Fibroblast of skin of back (primary cell): ENCODE results near the gene ZBTB7B.
A peak's percentile ranks its signal among the peaks of the same experiment; 100 is the strongest.

Experiments used
- DNase-seq: peaks from one replicate; pipeline ENCODE4 v3.0.0-alpha.2; 2013

The ZBTB7B gene

DNA sequence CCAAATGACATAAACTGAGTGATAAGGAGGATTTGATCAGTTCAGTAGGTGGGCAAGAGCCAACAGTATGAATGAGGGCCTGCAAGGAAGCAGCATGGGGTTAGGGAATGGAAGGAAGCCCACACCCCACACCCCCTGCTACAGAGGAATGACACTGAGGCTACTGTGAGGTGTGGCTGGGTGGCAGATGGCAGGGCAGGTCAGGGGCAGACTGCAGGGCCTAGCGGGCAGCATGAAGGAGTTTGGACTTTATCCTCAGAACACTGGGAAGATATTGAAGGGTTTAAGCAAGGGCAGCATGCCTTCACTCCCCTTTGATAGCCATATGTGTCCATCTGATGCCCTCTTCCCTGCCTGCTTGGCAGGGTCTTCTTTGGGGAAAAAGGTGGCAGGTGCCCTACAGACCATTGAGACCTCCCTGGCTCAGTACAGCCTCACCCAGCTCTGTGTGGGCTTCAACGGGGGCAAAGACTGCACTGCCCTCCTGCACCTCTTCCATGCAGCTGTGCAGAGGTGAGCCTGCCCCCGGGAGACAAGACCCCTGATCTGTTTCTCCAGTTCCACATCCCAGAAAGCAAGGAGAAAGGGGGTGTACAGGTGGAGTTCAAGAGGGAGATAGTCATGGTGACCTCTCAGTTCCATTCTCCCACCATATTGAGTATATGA lies 13.3 kb upstream of the ZBTB7B start:
- DNase-seq, result no peak

DNA sequence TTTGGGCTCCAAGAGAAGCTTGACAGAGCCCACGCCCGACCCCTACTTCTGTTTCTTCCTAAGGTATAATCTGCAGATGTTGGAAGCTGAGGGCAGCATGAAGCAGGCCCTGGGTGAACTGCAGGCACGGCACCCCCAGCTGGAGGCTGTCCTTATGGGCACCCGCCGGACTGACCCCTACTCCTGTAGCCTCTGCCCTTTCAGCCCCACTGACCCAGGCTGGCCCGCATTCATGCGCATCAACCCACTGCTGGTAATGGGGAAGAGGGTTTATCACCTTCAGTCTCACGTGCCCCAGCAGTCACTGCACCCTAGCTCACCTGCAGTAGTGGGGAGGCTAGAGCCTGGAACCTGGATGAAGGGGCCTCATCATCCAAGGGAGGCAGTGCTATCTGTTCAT lies 12.3 kb upstream of the ZBTB7B start:
- DNase-seq, result no peak

DNA sequence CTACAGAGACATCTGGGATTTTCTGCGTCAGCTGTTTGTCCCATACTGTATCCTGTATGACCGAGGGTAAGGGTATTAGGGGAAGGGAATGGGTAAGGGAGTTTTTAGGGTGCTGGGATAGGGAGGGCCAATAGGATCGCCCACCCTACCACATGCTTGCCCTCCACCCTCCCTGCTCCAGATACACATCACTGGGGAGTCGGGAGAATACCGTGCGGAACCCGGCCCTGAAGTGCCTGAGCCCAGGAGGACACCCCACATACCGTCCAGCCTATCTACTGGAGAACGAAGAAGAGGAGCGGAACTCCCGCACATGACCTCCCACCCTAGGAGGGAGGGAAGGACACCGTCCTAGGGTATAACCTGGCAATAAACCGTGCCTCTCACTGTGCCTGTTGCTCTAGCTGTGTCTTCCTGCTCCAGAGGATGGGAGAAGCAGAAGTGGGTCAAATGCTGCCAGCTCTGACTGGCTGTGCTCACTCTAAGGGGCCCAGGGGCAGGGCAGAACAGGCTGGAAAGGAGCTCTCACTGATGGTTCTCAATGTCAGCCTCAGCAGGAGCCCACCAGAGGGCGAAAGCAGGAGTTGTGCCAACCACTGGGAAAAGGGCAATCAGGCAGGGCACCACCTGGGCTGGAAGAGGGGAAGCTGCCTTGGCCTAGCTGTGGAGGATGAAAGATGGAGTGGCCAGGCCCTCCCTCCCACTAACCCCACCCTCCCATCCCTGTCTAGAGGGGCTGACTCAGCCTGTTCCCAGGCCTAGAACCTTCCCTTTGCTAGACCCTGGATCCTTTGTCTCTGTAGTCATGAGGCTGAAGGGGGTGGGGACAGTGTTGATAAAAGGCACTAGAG lies 9.7 kb upstream of the ZBTB7B start:
- peak; percentile 61 for DNase-seq

DNA sequence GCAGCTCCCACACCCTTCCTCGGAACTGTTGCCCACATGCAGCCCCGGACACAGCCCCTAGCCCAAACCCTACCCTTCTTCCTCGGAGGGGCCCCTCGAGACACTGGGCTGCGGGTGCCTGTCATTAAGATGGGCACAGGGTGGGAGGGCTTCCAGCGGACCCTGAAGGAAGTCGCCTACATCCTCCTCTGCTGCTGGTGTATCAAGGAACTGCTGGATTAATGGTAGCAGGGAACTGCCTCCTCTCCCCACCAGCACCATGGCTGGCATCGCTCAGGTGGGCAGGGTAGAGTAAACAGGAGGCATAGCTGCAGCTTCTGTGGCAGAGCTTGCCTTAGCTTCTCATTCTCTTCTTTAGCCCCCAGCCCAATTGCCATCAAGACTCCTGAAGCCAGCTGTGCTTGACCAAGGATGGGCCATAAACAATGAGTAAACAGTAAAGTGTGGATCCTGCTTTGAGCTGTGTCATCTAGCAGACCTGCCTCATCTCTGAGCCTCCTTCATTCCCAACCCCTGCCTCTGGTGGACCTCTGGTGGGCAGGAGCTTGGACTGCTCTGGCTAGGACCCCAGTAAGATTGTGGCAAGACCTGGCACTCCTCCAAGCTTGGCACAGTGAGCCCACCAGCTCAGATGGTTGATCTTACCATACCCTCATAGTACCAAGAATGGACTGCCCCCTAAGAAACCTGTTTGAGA lies 8.9 kb upstream of the ZBTB7B start, which contains the start of gene LENEP:
TSS of gene LENEP (plus strand) at position 15 of the 697 bp plus-strand sequence. CDS start at position 37, 22 bp downstream.
- DNase-seq, result no peak

DNA sequence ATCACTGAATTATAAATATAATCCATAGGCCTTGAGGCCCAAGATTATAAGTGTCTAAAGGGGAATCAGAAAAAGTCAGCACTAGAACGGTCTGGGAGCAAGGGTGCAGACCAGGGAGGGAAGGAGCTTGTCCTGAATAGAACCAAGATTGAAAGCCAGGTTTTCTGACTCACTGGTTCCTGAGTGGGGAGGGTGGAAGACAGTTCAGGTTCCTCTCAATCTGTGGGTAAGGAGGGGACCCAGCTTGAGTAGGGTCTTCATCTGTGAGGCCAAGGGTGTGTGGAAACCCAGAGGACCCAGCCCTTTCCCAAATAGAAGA lies 8.4 kb upstream of the ZBTB7B start:
- DNase-seq, result no peak

DNA sequence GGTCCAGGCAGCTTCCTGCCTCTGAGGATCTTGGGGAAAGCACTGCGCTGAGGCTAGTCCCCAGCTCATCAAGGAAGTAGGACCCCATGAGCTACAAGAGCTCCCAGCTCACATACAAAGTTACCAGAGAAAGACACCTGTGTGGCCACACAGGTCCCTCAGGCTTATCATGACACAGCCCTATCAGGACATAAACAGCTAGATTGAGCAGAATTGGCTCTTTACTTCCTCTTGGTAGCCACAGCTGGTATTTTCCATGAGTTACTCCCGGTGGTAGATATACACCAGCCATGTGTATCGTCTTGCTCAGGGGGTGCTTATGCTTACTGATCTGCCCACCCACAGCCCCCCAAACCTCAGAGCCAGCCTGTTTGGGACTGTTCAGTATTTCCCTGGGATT lies 8.0 kb upstream of the ZBTB7B start:
- no peak for DNase-seq

DNA sequence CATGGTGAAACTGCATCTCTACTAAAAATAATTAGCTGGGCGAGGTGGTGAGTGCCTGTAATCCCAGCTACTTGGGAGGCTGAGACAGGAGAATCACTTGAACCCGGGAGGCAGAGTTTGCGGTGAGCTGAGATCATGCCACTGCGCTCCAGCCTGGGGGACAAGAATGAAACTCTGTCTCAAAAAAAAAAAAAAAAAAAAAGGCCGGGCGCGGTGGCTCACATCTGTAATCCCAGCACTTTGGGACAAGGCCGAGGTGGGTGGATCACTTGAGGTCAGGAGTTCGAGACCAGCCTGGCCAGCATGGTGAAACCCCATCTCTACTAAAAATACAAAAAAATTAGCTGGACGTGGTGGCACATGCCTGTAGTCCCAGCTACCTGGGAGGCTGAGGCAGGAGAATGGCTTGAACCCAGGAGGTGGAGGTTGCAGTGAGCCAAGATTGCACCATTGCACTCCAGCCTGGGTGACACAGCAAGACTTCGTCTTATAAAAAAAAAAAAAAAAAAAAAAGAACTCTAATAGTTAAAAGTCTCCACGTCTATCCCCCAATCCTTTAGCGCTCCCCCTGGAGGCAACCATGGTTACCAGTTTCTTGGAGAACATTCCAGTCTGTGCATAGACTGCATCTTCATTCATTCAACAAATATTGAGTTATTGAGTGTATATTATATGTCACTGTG lies 7.2 kb upstream of the ZBTB7B start:
- DNase-seq, result peak; percentile 86

DNA sequence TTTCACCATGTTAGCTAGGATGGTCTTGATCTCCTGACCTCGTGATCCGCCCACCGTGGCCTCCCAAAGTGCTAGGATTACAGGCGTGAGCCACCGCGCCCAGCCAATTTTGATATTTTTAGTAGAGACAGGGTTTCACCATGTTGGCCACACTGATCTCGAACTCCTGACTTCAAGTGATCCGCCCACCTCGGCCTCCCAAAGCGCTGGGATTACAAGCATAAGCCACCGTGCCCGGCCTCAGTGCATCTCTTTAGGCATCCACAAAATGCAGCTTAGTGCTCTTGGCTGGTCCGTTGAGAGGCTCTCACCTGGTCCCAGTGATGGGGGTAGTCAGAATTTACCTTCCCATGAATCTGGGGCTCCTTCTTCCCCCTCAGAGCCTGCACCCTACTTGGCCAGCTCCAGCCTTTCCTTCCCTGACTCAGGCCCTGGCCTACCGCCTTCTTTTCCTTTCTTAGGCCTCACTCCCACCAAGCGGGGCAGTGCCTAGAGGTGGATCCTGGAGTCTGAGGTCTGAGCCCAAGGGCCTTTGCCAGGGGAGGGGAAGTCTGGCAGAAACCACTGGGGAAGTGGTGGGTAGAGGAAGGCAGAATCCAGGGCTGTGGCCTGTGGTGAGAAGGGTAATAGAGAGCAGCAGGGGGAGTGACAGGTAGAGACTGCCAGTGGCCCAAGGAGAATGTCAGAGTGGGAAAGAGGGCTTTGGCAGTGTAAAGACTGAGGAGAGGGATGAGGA lies 5.5 kb upstream of the ZBTB7B start:
- DNase-seq, result no peak

DNA sequence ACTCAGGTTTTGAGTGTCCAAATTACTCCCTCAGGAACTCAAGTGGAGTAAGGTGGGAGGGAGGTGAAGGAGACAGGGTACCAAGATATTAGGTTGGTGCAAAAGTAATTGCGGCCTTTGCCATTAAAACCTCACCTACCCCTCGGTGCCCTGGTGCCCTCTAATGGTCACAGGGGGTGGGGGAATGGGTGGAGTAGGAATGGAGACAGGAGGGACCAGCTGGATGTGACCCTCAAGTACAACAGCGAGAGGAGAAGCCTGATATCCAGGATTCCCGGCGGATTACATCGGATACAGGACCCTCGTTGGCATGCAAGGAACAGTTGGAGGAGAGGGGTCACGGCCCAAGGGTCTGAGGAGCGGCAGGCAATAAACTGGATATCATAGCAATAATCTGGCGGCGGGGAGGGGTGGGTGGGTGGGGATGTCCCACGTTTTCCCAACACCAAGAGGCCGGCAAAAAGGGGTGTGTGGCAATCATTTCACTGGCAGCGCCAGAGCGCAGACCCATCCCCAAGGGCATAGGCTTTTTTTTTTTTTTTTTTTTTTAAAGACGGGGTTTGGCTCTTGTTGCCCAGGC lies 4.3 kb upstream of the ZBTB7B start:
- DNase-seq, result no peak

DNA sequence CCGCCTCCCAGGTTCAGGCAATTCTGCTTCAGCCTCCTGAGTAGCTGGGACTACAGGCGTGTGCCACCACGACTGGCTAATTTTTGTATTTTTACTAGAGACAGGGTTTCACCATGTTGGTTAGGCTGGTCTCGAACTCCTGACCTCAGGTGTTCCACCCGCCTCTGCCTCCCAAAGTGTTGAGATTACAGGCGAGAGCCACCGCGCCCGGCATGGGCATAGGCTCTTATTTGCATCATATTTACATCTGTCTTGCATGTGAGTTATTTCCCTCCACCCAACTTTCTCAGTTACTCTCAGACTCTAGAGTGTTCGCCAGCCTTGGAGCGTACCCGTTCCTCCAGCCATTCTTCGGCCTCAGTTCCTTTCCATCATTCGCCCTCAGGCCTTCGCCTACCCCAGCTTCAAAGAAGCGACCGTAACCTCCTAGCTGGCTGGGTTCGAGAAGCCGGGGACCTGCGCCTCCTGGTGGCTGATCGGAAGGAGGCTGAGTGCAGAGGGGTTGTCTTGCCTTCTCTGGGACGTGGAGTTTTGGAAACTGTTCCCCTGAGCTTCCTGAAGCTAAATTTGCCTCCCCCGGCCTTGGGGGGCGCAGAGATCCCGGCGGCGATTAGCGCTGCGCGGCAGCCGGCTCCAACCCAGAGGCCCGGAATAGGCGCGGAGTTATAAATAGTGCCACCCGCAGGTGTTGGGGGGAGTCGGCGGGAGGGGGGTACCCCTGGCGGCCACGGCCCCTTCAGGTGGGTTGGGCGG lies 3.6 kb upstream of the ZBTB7B start:
- peak; percentile 78 for DNase-seq

DNA sequence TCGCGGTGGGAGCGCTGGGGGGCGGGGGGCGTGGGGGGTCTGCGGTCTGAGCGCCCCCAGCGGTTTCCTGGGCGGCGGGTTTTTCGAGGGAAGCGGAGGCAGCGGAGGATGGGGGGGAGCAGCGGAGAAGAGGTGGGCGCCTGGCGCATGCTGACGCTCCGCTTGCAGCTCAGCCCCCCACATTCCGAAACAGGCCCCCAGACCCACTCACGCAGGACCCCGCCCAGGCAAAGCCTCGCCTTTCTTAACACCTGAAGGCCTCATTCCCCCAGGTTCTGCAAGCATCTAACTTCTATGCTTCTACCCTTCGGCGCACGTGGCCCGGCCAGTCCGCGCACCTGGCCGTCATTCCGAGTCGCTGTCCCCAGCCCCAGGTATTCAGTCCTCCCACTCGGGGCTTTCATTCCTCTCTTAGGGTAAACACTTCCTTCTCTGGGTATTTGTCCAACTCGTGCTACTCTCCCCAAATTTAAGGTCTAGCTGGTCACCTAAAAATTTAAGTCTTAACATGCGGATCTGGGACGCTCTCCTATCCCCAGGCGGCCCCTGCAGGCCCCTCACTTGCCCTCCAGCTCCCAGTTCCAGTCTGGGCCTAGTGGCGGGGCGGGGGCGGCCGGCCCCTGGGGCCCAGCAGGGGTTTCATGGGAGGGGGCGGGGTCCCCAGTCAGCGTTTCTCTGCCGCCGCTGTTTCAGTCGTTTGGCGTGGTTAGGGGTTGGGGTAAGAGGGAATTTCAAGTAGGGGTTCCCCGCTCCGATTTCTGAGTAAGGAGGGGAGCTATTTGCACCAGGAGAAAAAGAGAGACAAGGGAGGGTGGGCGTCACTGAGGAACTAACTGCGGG lies 2.8 kb upstream of the ZBTB7B start:
- no peak for DNase-seq

DNA sequence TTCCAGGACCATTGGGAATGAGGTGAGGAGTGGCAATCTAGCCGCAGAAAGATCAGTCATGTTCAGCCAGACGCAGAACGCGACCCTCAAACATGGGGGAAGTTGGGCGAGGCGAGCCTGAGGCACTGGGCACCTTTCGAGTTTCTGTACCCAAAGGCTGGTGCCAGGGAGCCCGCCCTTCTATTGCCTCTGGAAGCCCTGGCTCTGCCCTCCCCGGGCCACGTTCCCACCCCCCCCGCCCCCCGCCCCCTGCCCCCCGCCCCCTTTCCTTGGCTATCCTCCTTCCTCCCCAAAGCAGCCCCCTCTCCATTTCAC lies 2.2 kb upstream of the ZBTB7B start:
- DNase-seq, result no peak

DNA sequence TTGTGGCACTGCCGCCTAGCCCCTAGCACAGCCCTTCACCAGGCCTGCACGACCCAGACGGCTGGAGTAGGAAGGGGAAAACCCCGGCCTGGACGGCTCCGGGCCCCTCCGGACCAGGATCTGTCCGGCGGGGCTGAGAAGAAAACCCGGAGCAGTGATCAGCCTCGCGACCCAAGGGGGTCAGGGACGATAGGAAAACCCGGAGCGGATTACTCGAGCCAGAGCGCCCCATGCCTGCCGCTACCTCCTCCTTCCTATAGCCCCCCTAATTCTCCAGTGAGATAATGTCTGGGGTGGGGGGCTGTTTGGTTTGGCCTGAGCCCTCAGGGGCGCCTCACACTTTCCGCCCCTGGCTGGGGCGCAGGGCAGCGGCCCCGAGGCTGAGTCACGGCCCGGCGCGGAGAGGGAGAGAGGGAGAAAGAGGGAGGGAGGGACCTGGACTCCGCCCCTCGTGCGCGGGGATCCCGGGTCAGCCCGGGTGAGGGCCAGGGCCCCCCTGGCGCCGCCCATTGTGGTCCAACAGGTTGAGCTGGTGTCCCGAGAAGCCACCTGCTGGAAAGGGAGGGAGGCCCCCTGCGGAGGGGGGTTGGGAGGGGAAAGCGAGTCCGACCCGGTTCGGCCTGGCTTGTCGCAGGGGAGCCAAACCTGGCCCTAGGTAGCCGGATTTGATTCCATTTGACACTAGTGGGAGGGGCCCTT lies 1.7 kb upstream of the ZBTB7B start:
- peak; percentile 89 for DNase-seq

DNA sequence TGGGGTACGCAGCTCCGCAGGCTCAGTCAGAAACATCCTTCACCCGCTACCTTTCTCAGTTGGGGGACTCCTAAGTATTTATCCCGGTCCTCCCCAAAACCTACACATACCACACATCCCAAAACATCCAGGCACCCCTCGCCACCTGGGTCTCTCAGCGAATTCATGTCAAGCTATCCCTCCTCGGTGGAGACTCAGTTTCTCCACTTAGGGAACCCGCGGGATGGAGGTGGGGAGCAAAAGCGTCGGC lies 1.3 kb upstream of the ZBTB7B start:
- no peak for DNase-seq

DNA sequence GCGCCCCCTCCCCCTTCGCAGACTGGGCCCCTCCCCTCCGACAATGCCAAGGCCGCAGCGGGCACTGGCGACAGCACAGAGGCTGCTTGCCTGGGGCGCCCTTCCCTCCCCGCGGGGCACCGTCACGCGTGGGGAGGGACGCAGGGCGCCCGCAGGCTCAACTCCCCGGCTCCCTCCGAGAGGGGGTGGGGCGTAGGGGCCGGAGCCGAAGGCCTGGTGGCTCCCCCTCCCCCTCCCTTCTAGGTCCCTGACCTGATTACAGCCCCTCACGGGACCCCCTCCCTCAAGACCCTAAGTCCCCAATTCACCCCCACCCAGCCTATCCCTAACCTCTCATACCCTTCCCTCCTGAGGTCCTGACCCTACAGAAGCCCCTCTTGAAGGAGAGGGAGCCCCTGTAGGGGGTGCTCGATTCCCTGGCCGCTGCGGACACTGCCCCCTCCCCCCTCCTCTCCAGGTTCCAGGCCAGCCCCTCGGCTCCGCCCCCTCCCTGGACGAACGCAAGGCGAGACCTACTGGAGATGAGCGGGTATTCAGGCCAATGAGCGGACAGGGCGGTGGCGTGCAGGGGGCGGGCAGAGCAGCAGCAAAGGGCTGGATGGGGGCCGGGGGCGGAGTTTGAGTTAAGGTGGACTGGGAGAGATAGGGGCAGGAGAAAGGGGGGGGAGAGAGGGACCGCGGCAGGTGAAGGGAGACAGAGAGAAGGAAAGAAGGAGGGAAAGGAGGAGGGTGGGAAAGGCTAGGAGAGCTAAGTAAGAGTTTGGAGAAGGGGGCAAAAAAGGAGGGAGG lies 733 bp upstream of the ZBTB7B start:
- peak; percentile 99 for DNase-seq

DNA sequence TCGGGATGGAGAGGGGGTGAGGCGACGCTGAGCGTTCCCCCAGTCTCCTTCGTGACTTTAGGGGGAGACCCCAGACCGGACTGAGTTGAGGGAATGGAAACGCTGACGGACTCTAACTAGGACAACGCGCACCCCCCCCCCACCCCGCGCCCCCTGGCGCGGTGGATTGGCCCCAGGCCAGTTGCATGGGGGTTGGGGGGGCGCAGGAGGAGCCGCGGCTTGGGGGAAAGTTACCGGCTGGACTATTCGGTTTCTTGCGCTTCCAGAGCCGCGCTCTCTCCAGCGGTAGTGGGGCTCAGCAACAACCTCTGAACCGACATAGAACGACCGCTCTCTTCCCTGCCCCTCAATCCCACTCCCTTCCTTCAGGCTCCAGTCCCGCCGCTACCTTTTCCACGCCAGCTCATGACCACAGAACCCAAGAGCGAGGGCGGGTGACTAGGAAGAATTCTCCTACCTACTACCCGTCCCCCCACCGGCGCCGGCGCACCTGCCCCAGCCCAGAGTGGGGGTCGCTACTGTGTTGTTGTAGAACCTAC lies 694 bp downstream of the ZBTB7B start:
- DNase-seq, result peak; percentile 20

DNA sequence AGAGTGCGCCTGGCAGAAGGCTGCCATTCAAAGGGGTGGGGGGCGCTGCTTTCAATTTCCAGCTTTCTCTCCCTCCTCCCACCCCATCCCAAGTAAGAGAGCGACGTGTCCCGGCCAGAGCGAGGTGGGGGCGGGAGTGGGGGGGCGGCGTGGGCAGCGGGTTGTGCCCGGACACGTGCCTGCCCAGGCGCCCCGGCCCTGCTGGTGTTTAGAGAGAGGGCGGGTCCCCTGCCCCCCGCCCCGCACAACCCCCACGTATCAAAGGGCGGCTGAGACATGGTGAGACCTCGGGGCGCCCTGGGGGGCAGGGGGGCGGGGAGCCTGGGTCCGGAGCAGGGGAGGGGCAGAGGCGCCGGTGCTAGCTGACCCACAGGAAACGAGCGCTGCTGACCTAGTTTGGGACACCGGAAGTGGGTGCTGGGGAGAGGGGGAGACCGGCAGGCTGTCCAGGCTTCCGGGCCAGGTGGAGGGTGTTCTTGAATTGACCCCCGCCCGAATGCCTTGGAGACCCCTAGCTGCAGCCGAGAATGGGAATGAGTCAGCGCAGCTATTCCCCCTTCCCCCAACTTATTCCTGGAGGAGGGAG lies 1.3 kb downstream of the ZBTB7B start:
- peak; percentile 59 for DNase-seq

DNA sequence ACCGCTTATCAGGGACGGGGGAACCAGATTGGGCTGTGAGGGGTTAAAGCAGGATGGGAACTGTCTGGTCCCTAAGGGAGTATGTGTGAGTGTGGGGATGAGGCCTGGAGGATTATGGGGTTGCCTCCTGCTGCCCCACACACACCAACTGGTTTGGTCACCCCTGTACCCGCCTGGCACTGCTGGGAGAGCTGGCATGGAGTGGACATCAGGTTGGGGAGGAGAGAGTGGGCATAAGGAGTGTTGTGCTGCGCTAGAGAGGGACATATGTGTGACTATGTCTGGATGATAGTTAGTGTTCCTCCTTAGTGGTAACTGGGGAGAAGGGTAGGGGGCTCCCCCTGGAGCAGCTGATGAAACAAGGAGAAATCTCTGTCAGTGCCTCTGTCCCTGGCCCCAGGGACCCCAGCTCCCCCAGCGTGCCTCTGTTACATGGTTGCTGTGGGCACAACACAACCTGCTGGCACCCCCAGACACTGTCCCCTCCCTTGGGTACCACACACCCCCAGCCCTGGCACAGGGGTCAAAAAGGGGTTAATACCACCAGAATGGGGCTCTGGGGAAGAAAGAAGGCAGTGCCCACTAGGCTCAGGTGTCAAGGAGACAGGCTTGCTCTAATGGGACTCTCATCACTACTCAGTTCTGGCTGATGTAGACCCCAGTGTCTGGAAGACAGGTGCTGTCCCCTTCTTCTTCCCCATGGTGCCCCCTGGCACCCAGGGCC lies 1.9 kb downstream of the ZBTB7B start:
- DNase-seq, result no peak
